Breast epithelium (tissue), 3 donors: ENCODE measurements around the gene NME9.
"Not testable (repeated sequence)": the region's sequence is repeated elsewhere in the genome, so short reads cannot be mapped to it uniquely, and the experiment has no call there.

Source experiments
- POLR2A ChIP-seq: fragments of 450-650 bp; IDR thresholded peaks from one replicate; pipeline ENCODE4 v1.6.1; 2016; ENCODE audit warnings: antibody characterized with exemption, mild to moderate bottlenecking, moderate library complexity
- TF ChIP-seq, protein P1 (sequence below), 3 donors: fragments of 450-650 bp; IDR thresholded peaks; one replicate each; pipeline ENCODE4 v1.5.1; 2016 to 2017; ENCODE audit warnings: antibody characterized with exemption in 3 of 3, mild to moderate bottlenecking in 3 of 3, moderate library complexity in 3 of 3

DNA sequence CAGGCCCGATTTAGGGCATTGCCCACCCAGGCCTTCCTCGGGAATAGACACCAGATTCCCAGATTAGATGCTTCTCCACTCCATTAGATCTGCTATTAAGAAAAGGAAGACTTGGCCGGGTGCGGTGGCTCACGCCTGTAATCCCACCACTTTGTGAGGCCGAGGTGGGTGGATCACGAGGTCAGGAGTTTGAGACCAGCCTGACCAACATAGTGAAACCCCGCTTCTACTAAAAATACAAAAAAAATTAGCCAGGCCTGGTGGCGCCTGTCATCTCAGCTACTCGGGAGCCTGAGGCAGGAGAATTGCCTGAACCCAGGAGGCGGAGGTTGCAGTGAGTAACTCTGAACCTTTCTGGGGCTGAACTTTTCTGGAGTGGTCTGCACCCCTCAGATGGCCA is 47.6 kb upstream of the NME9 start:
- not testable (repeated sequence) for TF ChIP-seq POLR2A
- TF ChIP-seq, protein P1, sequence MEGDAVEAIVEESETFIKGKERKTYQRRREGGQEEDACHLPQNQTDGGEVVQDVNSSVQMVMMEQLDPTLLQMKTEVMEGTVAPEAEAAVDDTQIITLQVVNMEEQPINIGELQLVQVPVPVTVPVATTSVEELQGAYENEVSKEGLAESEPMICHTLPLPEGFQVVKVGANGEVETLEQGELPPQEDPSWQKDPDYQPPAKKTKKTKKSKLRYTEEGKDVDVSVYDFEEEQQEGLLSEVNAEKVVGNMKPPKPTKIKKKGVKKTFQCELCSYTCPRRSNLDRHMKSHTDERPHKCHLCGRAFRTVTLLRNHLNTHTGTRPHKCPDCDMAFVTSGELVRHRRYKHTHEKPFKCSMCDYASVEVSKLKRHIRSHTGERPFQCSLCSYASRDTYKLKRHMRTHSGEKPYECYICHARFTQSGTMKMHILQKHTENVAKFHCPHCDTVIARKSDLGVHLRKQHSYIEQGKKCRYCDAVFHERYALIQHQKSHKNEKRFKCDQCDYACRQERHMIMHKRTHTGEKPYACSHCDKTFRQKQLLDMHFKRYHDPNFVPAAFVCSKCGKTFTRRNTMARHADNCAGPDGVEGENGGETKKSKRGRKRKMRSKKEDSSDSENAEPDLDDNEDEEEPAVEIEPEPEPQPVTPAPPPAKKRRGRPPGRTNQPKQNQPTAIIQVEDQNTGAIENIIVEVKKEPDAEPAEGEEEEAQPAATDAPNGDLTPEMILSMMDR (IDR thresholded peaks at IDR 0.05) = not testable (repeated sequence)
